ENCODE data around the gene VAV2. TPM values are rescaled to one million over a fixed set of nuclear protein-coding genes. Genes with fewer than 3 reads are reported as not detected.

Gene VAV2
- total and polyA plus RNA-seq, 9 of the 15 experiments (the other 6 are each of a cell fraction or from before 2014, with no cell fraction given): 0.01 to 2.7 (median 1.0) TPM; not detected in 1

- TF ChIP-seq MGA (IDR thresholded peaks at IDR 0.05) (no peak), HDAC2 (IDR thresholded peaks at IDR 0.05) (no peak)
These were observed 250.4 kb downstream of the VAV2 start (continued) for GRCh38 chr9:133741716-133742115.

Data from K562 (cell line).